GM12874 (cell line): Measurements from ENCODE around the gene KCTD13.

Experiments
- TF ChIP-seq, protein P1 (sequence below): IDR thresholded peaks from 2 replicates; pipeline ENCODE4 v1.5.1; 2011; ENCODE audit warnings: low read depth, mild to moderate bottlenecking, control low read depth, low read length, moderate library complexity; ENCODE audit not compliant: insufficient read depth

Gene KCTD13

GRCh38 chr16:29858149-29858849 lies 67.7 kb downstream of the KCTD13 start:
- TF ChIP-seq, protein P1, sequence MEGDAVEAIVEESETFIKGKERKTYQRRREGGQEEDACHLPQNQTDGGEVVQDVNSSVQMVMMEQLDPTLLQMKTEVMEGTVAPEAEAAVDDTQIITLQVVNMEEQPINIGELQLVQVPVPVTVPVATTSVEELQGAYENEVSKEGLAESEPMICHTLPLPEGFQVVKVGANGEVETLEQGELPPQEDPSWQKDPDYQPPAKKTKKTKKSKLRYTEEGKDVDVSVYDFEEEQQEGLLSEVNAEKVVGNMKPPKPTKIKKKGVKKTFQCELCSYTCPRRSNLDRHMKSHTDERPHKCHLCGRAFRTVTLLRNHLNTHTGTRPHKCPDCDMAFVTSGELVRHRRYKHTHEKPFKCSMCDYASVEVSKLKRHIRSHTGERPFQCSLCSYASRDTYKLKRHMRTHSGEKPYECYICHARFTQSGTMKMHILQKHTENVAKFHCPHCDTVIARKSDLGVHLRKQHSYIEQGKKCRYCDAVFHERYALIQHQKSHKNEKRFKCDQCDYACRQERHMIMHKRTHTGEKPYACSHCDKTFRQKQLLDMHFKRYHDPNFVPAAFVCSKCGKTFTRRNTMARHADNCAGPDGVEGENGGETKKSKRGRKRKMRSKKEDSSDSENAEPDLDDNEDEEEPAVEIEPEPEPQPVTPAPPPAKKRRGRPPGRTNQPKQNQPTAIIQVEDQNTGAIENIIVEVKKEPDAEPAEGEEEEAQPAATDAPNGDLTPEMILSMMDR = no peak

DNA sequence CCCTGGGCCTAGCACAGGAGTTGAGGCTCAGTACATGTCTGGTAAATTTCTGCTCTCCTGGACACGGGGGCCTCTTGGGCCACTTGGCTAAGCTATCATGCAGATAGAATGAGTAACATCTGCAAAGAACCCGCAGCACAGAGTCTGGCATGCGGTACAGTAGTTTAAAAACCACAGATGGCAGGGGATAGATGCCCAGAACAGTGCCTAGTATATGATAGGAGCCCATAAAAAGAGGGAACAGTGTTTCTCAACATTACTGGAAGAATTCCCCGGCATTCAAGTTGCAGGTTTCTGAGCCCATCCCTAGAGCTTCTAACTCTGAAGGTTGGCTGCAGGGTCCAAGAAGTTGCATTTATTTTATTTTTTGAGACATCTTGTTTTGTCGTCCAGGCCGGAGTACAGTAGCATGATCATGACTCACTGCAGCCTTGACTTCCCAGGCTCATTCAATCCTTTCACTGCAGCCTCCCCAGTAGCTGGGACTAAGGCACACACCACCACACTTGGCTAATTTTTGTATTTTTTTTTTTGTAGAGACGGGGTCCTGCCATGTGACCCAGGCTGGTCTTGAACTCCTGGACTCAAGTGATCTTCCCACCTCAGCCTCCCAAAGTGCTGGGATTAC lies 68.8 kb downstream of the KCTD13 start:
- TF ChIP-seq, protein P1 = no peak
